Sigmoid colon (tissue), 4 donors: ENCODE data around the gene SSTR4.

Experiments
- CTCF ChIP-seq, 4 experiments: fragments of 450-650 bp in 3 of 4; fragments of 200-600 bp in 1 of 4; IDR thresholded peaks; one replicate each; pipeline ENCODE4 v1.5.1; 2016 to 2019; ENCODE audit warnings: antibody characterized with exemption in 4 of 4, mild to moderate bottlenecking in 3 of 4, moderate library complexity in 2 of 4
- EP300 ChIP-seq, 4 donors: sonication (generic); formaldehyde crosslinking; IDR thresholded peaks; one replicate each; pipeline ENCODE4 v1.6.1; 2017; ENCODE audit warnings: antibody characterized with exemption in 4 of 4
- POLR2A ChIP-seq, 2 donors: fragments of 450-650 bp; IDR thresholded peaks; one replicate each; pipeline ENCODE4 v1.6.1; 2016; ENCODE audit warnings: antibody characterized with exemption in 2 of 2, mild to moderate bottlenecking in 2 of 2, moderate library complexity in 2 of 2

- TF ChIP-seq CTCF (IDR thresholded peaks at IDR 0.05) (no peak), EP300 (IDR thresholded peaks at IDR 0.05) (no peak), POLR2A (IDR thresholded peaks at IDR 0.05) (no peak)
Observed at GRCh38 chr20:23020230-23021018, 14.7 kb upstream of the SSTR4 start.
